Stomach smooth muscle (tissue), 2 donors: ENCODE data around the gene MTPN.

Source experiments
- H3K27ac ChIP-seq: one replicate; pipeline ENCODE4 v1.7.0; 2013; ENCODE audit warnings: mild to moderate bottlenecking, low read length, inconsistent platforms
- H3K27me3 ChIP-seq, 2 donors: one replicate each; pipeline ENCODE4 v1.7.0; 2013; ENCODE audit warnings: low read length in 2 of 2; ENCODE audit not compliant: insufficient read depth in 2 of 2, control insufficient read depth in 1 of 2
- H3K36me3 ChIP-seq, 2 donors: one replicate each; pipeline ENCODE4 v1.7.0; 2013; ENCODE audit warnings: low read length in 2 of 2; ENCODE audit not compliant: control insufficient read depth in 2 of 2, insufficient read depth in 2 of 2
- H3K4me1 ChIP-seq: one replicate; pipeline ENCODE4 v1.7.0; 2013; ENCODE audit warnings: low read length; ENCODE audit not compliant: control insufficient read depth, insufficient read depth
- H3K4me3 ChIP-seq, 2 donors: one replicate each; pipeline ENCODE4 v1.7.0; 2013; ENCODE audit warnings: low read length in 2 of 2
- H3K9ac ChIP-seq, 2 donors: one replicate each; pipeline ENCODE4 v1.7.0; 2013; ENCODE audit warnings: low read length in 2 of 2, mild to moderate bottlenecking in 1 of 2
- H3K9me3 ChIP-seq, 2 donors: one replicate each; pipeline ENCODE4 v1.7.0; 2013; ENCODE audit warnings: low read length in 2 of 2; ENCODE audit not compliant: control insufficient read depth in 2 of 2
- donor health status: healthy.
- donor health status: Pancreatic carcinoma.

Gene MTPN

DNA sequence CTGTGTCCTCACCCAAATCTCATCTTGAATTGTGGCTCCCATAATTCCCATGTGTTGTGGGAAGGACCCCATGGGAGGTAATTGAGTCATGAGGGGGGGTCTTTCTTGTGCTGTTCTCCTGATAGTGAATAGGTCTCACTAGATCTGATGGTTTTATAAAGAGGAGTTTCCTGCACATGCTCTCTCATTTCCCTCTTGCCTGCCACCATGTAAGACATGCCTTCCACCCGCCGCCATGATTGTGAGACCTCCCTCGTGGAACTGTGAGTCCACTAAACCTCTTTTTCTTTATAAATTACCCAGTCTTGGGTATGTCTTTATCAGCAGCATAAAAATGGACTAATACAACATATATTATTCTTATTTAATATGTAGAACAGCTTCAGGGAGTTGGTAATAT, 29.0 kb upstream of the MTPN start:
- no peak overlapping the region for H3K27ac ChIP-seq
- H3K4me3 ChIP-seq = no peak overlapping the region
- no peak overlapping the region for H3K9ac ChIP-seq
- no peaks in the 10 kb centered on the region for H3K27me3 ChIP-seq
- no peaks in the 10 kb centered on the region for H3K36me3 ChIP-seq
- H3K9me3 ChIP-seq = no peaks in the 10 kb centered on the region
- no peaks in the 10 kb centered on the region for H3K4me1 ChIP-seq

DNA sequence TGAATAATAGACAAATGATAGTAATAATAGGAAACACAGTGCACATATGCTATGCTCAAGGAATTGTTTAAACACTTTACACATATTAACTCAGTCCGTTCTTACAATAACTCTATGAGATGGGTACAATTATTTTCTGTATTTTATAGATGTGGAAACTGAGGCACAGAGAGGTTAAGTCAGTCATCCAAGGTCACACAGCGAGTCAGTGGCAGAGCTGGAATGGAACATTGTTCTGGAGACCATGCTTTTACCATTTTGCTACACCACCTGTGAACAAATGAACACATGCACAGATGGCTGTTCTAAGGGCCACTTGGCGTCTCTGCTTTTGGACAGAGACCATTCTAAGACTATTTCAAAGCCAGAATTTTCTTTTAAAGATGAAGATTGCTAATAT, 26.9 kb upstream of the MTPN start:
- Histone ChIP-seq H3K4me1 (no peaks in the 10 kb centered on the region), H3K27me3 (no peaks in the 10 kb centered on the region), H3K4me3 (no peak overlapping the region), H3K9me3 (no peaks in the 10 kb centered on the region), H3K9ac (no peak overlapping the region), H3K27ac (no peak overlapping the region), H3K36me3 (no peaks in the 10 kb centered on the region)

DNA sequence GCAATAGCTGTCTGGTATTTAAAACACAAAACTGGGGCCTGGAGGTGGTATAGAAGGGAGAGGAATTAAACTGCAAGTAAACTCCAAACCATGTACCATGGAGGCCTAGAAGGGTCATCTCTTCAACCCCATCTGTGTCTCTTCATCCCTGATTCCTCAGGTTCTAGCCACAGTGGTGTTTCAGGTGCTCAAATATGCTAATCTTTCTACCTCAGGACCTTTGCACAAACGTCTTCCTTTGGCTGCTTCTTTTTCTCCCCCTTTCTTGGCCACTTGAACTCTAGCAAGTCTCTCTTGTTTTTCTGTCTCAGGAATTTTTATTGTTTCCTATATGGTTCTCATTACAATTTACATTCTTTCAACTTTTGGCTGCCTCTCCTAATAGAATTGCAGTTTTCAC, 25.6 kb upstream of the MTPN start:
- no peaks in the 10 kb centered on the region for H3K36me3 ChIP-seq
- H3K4me3 ChIP-seq = no peak overlapping the region
- H3K9me3 ChIP-seq = no peaks in the 10 kb centered on the region
- H3K4me1 ChIP-seq = no peaks in the 10 kb centered on the region
- H3K9ac ChIP-seq = no peak overlapping the region
- no peaks in the 10 kb centered on the region for H3K27me3 ChIP-seq
- H3K27ac ChIP-seq = no peak overlapping the region

- Histone ChIP-seq H3K4me1 (no peaks in the 10 kb centered on the region), H3K36me3 (no peaks in the 10 kb centered on the region), H3K27ac (no peak overlapping the region), H3K9ac (no peak overlapping the region), H3K4me3 (no peak overlapping the region), H3K27me3 (no peaks in the 10 kb centered on the region), H3K9me3 (no peaks in the 10 kb centered on the region)
Observed at GRCh38 chr7:136000288-136000913, 23.2 kb upstream of the MTPN start.

- Histone ChIP-seq H3K4me3 (no peak overlapping the region), H3K9me3 (no peaks in the 10 kb centered on the region), H3K27ac (no peak overlapping the region)
Observed at GRCh38 chr7:135998081-135998480, 20.9 kb upstream of the MTPN start.

GRCh38 chr7:135995748-135996147, 18.6 kb upstream of the MTPN start:
- Histone ChIP-seq H3K36me3 (no peaks in the 10 kb centered on the region), H3K4me1 (no peaks in the 10 kb centered on the region), H3K27me3 (no peaks in the 10 kb centered on the region), H3K9ac (no peak overlapping the region), H3K4me3 (no peak overlapping the region), H3K9me3 (no peaks in the 10 kb centered on the region), H3K27ac (no peak overlapping the region)

More at GRCh38 chr7:135998081-135998480, 20.9 kb upstream of the MTPN start:
- no peak overlapping the region for H3K9ac ChIP-seq
- H3K27me3 ChIP-seq = no peaks in the 10 kb centered on the region
- H3K4me1 ChIP-seq = no peaks in the 10 kb centered on the region
- no peaks in the 10 kb centered on the region for H3K36me3 ChIP-seq

DNA sequence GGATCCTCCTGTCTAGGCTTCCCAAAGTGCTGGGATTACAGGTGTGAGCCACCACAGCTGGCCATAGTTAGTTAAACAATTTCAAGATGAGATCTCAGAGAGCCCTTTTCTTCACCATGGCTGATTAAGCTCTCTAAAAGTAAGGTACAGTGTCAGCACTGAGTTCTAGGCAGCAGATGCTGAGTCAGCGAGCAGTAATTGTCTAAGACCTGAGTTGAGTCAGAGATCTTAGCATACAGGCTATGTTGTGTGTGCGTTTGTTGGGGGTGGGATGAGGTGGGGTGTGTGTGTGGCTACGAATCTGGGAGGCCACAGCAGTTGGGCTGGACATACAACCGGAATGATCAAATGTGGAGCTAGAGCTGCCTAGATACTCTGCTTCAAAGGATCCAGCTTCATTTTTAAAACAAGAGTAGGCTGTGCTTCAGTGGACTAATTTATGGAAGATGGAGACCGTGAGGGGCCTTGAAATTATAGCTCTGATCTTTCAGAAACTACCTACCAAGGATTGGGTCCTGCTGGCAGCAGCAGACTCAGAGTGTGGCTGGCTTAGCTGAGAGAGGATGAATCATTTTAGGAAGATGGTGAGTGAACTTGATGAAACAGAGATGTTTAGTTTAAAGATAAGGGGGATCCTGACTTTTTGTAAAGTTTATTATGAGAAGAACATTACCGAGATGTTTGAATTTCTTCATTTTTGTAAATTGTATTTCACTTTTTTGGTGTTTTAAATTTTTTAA, 17.5 kb upstream of the MTPN start:
- Histone ChIP-seq H3K4me1 (no peaks in the 10 kb centered on the region), H3K9me3 (no peaks in the 10 kb centered on the region), H3K9ac (no peak overlapping the region), H3K4me3 (no peak overlapping the region), H3K36me3 (no peaks in the 10 kb centered on the region), H3K27me3 (no peaks in the 10 kb centered on the region), H3K27ac (no peak overlapping the region)

DNA sequence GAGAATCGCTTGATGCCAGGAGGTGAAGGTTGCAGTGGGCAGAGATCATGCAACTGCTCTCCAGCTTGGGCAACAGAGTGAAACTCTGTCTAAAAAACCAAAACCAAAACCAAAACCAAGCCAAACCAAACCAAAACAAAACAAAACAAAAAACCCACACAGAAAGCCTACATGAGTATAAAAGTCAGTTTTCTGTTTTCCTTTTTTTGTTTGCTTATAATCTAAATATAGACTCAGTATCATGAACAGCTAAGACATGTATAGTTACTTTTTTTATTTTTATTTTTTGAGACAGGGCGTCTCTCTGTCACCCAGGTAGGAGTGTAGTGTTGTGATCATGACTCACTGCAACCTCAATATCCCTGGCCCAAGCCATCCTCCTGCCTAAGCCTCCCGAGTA, 16.8 kb upstream of the MTPN start:
- Histone ChIP-seq H3K9ac (no peak overlapping the region), H3K4me1 (no peaks in the 10 kb centered on the region), H3K27me3 (no peaks in the 10 kb centered on the region)

DNA sequence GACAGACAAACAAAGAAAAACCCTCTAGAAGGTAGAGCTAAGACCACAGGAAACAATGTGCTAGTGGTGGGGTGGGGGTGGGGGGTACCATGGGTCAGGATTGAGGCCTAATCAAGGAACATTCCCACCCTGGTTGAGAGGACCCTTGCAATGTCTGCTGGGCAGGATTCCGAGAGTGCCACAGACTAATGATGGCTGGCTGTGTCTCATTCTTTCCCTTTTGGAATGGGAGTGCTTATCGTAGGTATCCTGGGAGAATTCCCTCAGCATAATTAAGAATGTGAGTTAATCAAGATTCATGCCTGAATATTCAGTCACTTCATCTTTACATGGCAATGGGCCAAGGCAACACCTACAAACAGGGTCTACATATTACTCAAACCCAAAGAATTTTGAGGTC, 14.7 kb upstream of the MTPN start:
- no peaks in the 10 kb centered on the region for H3K4me1 ChIP-seq
- no peaks in the 10 kb centered on the region for H3K9me3 ChIP-seq
- H3K27ac ChIP-seq = no peak overlapping the region
- H3K4me3 ChIP-seq = no peak overlapping the region
- H3K36me3 ChIP-seq = no peaks in the 10 kb centered on the region
- no peaks in the 10 kb centered on the region for H3K27me3 ChIP-seq
- H3K9ac ChIP-seq = no peak overlapping the region

More for the DNA sequence above, 16.8 kb upstream of the MTPN start:
- H3K27ac ChIP-seq = no peak overlapping the region
- H3K4me3 ChIP-seq = no peak overlapping the region
- H3K36me3 ChIP-seq = no peaks in the 10 kb centered on the region
- no peaks in the 10 kb centered on the region for H3K9me3 ChIP-seq

GRCh38 chr7:135991322-135991721, 14.2 kb upstream of the MTPN start:
- Histone ChIP-seq H3K27ac (no peak overlapping the region), H3K27me3 (no peaks in the 10 kb centered on the region), H3K9ac (no peak overlapping the region), H3K36me3 (no peaks in the 10 kb centered on the region), H3K4me3 (no peak overlapping the region), H3K4me1 (no peaks in the 10 kb centered on the region), H3K9me3 (no peaks in the 10 kb centered on the region)

DNA sequence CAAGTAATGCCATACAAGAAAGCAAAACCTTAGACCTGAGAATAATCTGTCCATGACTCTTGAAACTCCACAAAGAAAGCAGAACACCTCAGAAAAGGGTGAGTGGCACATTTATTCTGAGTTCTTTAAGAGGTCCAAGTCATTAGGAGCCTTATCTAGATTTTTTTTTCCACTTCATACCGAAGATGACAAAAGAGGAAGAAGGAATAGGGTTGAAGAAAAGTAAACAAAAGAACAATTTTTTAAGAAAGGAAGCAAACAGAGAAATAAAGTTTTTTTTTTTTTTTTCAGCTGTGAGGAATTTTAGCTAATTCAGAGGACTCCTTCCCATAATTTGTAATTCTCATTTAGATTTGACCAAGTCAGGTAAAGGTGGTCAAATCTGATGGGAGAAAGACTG, 13.1 kb upstream of the MTPN start:
- Histone ChIP-seq H3K27ac (no peak overlapping the region), H3K4me3 (no peak overlapping the region), H3K36me3 (no peaks in the 10 kb centered on the region), H3K9me3 (no peaks in the 10 kb centered on the region), H3K9ac (no peak overlapping the region), H3K4me1 (no peaks in the 10 kb centered on the region), H3K27me3 (no peaks in the 10 kb centered on the region)
